ENCODE measurements around the gene TWF2.

- no peak for TF ChIP-seq POLR2AphosphoS5 (IDR thresholded peaks at IDR 0.05; ENCODE audit: borderline replicate concordance, low read depth, low read length)
- TF ChIP-seq EZH2 (IDR thresholded peaks at IDR 0.05), result no peak
- no peak for TF ChIP-seq FOXP2 (optimal IDR thresholded peaks at IDR 0.05; ENCODE audit: control extremely low read depth, extremely low read length, insufficient read depth)
These were observed 16.4 kb downstream of the TWF2 start for GRCh38 chr3:52222319-52223221.

All from SK-N-MC (cell line).